H1 (cell line): Measurements from ENCODE around the gene RAB34. TPM values are rescaled to one million over a fixed set of nuclear protein-coding genes. Genes with fewer than 3 reads are reported as not detected.
"Not testable (repeated sequence)": the region's sequence is repeated elsewhere in the genome, so short reads cannot be mapped to it uniquely, and the experiment has no call there.

Experiments used
- CTCF ChIA-PET: fragments of 300-600 bp; sonication (Branson Sonifier 250); formaldehyde crosslinking; loops from one replicate; lab custom pipeline; 2021; ENCODE audit not compliant: partially characterized antibody; lab: Charles Lee
- POLR2A ChIA-PET: fragments of 300-600 bp; sonication (Branson Sonifier 250); formaldehyde crosslinking; loops from one replicate; lab custom pipeline; 2021; ENCODE audit warnings: inconsistent platforms; ENCODE audit not compliant: partially characterized antibody; lab: Charles Lee
- DNase-seq, 2 experiments: peaks; one replicate each; pipeline versions ENCODE4 v3.0.0 to v3.0.0-alpha.2; 2010 to 2022; ENCODE audit warnings: low spot score in 2 of 2, low read depth in 1 of 2, mixed read lengths in 1 of 2
- FAIRE-seq: peaks from 2 replicates; lab custom pipeline; 2011; peaks lifted over from hg19 to GRCh38; lab: Jason Lieb, UNC
- H2AFZ ChIP-seq: 2 replicates; pipeline ENCODE4 v1.8.1; 2012; ENCODE audit warnings: low read length, inconsistent platforms
- H2AK5ac ChIP-seq: 2 replicates; pipeline ENCODE4 v1.6.1; 2013; ENCODE audit warnings: low read depth, low read length
- H2BK120ac ChIP-seq: replicated peaks from 2 replicates; pipeline ENCODE3; 2013; ENCODE audit warnings: low read depth, low read length, inconsistent platforms
- H2BK12ac ChIP-seq: 2 replicates; pipeline ENCODE4 v1.6.1; 2013; ENCODE audit warnings: low read depth, low read length
- H2BK15ac ChIP-seq: 2 replicates; pipeline ENCODE4 v1.6.1; 2013; ENCODE audit warnings: low read length
- H2BK20ac ChIP-seq: 2 replicates; pipeline ENCODE4 v1.6.1; 2013; ENCODE audit warnings: low read length
- H2BK5ac ChIP-seq: 2 replicates; pipeline ENCODE4 v1.6.1; 2013; ENCODE audit warnings: low read depth, low read length
- H3K14ac ChIP-seq: 2 replicates; pipeline ENCODE4 v1.6.1; 2013; ENCODE audit warnings: inconsistent platforms; ENCODE audit not compliant: insufficient read length
- H3K18ac ChIP-seq: 2 replicates; pipeline ENCODE4 v1.6.1; 2013; ENCODE audit warnings: low read length; ENCODE audit errors: extremely low read depth
- H3K23ac ChIP-seq: 2 replicates; pipeline ENCODE4 v1.6.1; 2013; ENCODE audit warnings: inconsistent platforms; ENCODE audit not compliant: insufficient read length
- H3K23me2 ChIP-seq: 2 replicates; pipeline ENCODE4 v1.6.1; 2013; ENCODE audit warnings: low read depth, low read length
- H3K27ac ChIP-seq: 2 replicates; pipeline ENCODE4 v1.6.1; 2011; ENCODE audit warnings: low read depth, low read length, inconsistent platforms
- H3K27me3 ChIP-seq, 4 experiments: replicated peaks in 1 of 4; 1 replicate in 1 of 4; 2 replicates in 3 of 4; pipeline versions ENCODE4 v1.6.1 to v1.8.1; 2011 to 2013; ENCODE audit warnings: low read length in 3 of 4, mild to moderate bottlenecking in 3 of 4, inconsistent platforms in 2 of 4, mixed read lengths in 2 of 4, moderate library complexity in 1 of 4; ENCODE audit not compliant: control insufficient read depth in 3 of 4, insufficient read depth in 3 of 4; ENCODE audit errors: extremely low read depth in 1 of 4
- H3K36me3 ChIP-seq, 4 experiments: 2 replicates each; pipeline versions ENCODE4 v1.6.1 to v1.8.1; 2011 to 2013; ENCODE audit warnings: mild to moderate bottlenecking in 4 of 4, low read length in 3 of 4, moderate library complexity in 2 of 4, control low read depth in 1 of 4, inconsistent platforms in 1 of 4; ENCODE audit not compliant: insufficient read depth in 4 of 4, control insufficient read depth in 2 of 4
- H3K4ac ChIP-seq: replicated peaks from 2 replicates; pipeline ENCODE3; 2013; ENCODE audit warnings: low read length, low read depth, mixed read lengths, inconsistent platforms; ENCODE audit not compliant: insufficient read length
- H3K4me1 ChIP-seq, 4 experiments: replicated peaks in 1 of 4; 1 replicate in 1 of 4; 2 replicates in 3 of 4; pipeline versions ENCODE4 v1.6.1 to v1.8.1; 2011 to 2013; ENCODE audit warnings: low read length in 3 of 4, inconsistent platforms in 2 of 4, mixed read lengths in 1 of 4; ENCODE audit not compliant: insufficient read depth in 4 of 4, control insufficient read depth in 3 of 4
- H3K4me2 ChIP-seq, 2 experiments: 2 replicates each; pipeline versions ENCODE4 v1.6.1 to v1.8.1; 2011 to 2013; ENCODE audit warnings: low read depth in 2 of 2, low read length in 2 of 2, control low read depth in 1 of 2, inconsistent platforms in 1 of 2, mild to moderate bottlenecking in 1 of 2; ENCODE audit not compliant: insufficient read depth in 1 of 2
- H3K4me3 ChIP-seq, 4 experiments: fragments of 200-600, 300-600 bp in 1 of 4; sonication (generic), shearing (Covaris generic), sonication (Bioruptor Twin) in 1 of 4; 2 replicates each; pipeline versions ENCODE4 v1.5.1 to v1.8.1; 2011 to 2016; ENCODE audit warnings: low read length in 4 of 4, low read depth in 3 of 4, control low read depth in 2 of 4, inconsistent platforms in 2 of 4, mild to moderate bottlenecking in 2 of 4, mixed read lengths in 1 of 4, moderate library complexity in 1 of 4; ENCODE audit not compliant: insufficient read depth in 2 of 4; ENCODE audit errors: extremely low read depth in 1 of 4
- H3K56ac ChIP-seq: replicated peaks from 2 replicates; pipeline ENCODE3; 2013; ENCODE audit warnings: low read depth, mild to moderate bottlenecking, mixed read lengths, low read length, inconsistent platforms; ENCODE audit not compliant: insufficient read length
- H3K79me1 ChIP-seq: 2 replicates; pipeline ENCODE4 v1.6.1; 2013; ENCODE audit warnings: low read depth, low read length, control low read depth
- H3K79me2 ChIP-seq, 2 experiments: 2 replicates each; pipeline versions ENCODE4 v1.6.1 to v1.8.1; 2012 to 2013; ENCODE audit warnings: low read length in 2 of 2, mild to moderate bottlenecking in 2 of 2, inconsistent platforms in 1 of 2; ENCODE audit not compliant: insufficient read depth in 2 of 2, control insufficient read depth in 1 of 2
- H3K9ac ChIP-seq, 4 experiments: replicated peaks in 1 of 4; 1 replicate in 1 of 4; 2 replicates in 3 of 4; pipeline versions ENCODE4 v1.6.1 to v1.8.1; 2011 to 2013; ENCODE audit warnings: low read depth in 3 of 4, low read length in 3 of 4, control low read depth in 2 of 4, mild to moderate bottlenecking in 2 of 4, moderate library complexity in 2 of 4, inconsistent platforms in 1 of 4; ENCODE audit errors: extremely low read depth in 1 of 4
- H3K9me3 ChIP-seq, 2 experiments: 2 replicates each; pipeline versions ENCODE4 v1.6.1 to v1.8.1; 2012 to 2013; ENCODE audit warnings: mild to moderate bottlenecking in 2 of 2, moderate library complexity in 2 of 2, control low read depth in 1 of 2, inconsistent platforms in 1 of 2, low read depth in 1 of 2, low read length in 1 of 2, mixed read lengths in 1 of 2; ENCODE audit not compliant: insufficient read depth in 2 of 2
- H4K20me1 ChIP-seq, 2 experiments: replicated peaks in 1 of 2; 2 replicates each; pipeline versions ENCODE3 to v1.8.1; 2011 to 2013; ENCODE audit warnings: inconsistent platforms in 2 of 2, low read length in 2 of 2, mild to moderate bottlenecking in 1 of 2; ENCODE audit not compliant: insufficient read depth in 2 of 2, control insufficient read depth in 1 of 2
- H4K5ac ChIP-seq: 2 replicates; pipeline ENCODE4 v1.6.1; 2013; ENCODE audit warnings: low read length, low read depth, mixed read lengths, inconsistent platforms; ENCODE audit not compliant: insufficient read length
- H4K8ac ChIP-seq: 2 replicates; pipeline ENCODE4 v1.8.0; 2013; ENCODE audit warnings: mild to moderate bottlenecking, moderate library complexity, low read length, inconsistent platforms; ENCODE audit not compliant: insufficient read depth; ENCODE audit errors: extremely low read depth
- H4K91ac ChIP-seq: replicated peaks from 2 replicates; pipeline ENCODE3; 2013; ENCODE audit warnings: low read length, mixed read lengths, inconsistent platforms; ENCODE audit not compliant: insufficient read length
- WGBS, 2 experiments: shearing (Covaris generic) in 1 of 2; methylation state at CpG; one replicate each; pipeline versions ENCODE4 v1.1.6 to v1.1.7; 2013 to 2015; ENCODE audit warnings: low lambda C conversion rate in 2 of 2, mixed read lengths in 2 of 2, inconsistent platforms in 1 of 2, low coverage in 1 of 2, missing lambda C conversion rate in 1 of 2; ENCODE audit not compliant: insufficient replicate concordance in 2 of 2, insufficient coverage in 1 of 2, insufficient read length in 1 of 2; ENCODE audit errors: extremely low coverage in 1 of 2, missing lambda C conversion rate in 1 of 2; 5-methylcytosine and 5-hydroxymethylcytosine counted together
- polyA plus RNA-seq, 7 experiments: library from polyadenylated mRNA; depleted of rRNA in 3 of 7; stranded (reverse) in 5 of 7; unstranded in 2 of 7; fragments of >200 nt in 5 of 7; fragments of 200-250 nt in 2 of 7; gene quantifications; 1 replicate in 5 of 7; 2 replicates in 1 of 7; 4 replicates in 1 of 7; pipeline versions ENCODE4 v1.2.1 to v1.2.3, GENCODE V29; 2011 to 2013; ENCODE audit warnings: missing spikeins in 2 of 7, mixed read lengths in 2 of 7
- total RNA-seq: library from RNA; stranded (reverse); fragmentation: NEBNext Ultra II Directional; extraction: Animal tissue kit (Norgen Biotek cat#: 25700); gene quantifications from 2 replicates; pipeline ENCODE4 v1.2.1, GENCODE V29; 2021

Gene RAB34
- total and polyA plus RNA-seq, 2 of the 8 experiments (the other 6 are each of a cell fraction or from before 2014, with no cell fraction given), result 237 to 305 TPM

- not testable (repeated sequence) for FAIRE-seq, H3K4me1 ChIP-seq, H3K4me2 ChIP-seq, H2BK15ac ChIP-seq, H2BK12ac ChIP-seq, H4K8ac ChIP-seq, H2BK20ac ChIP-seq, H4K20me1 ChIP-seq, H3K27ac ChIP-seq, DNase-seq, H3K56ac ChIP-seq, H3K4me3 ChIP-seq, H3K14ac ChIP-seq, H3K23me2 ChIP-seq, H2BK120ac ChIP-seq, H3K4ac ChIP-seq, H3K79me2 ChIP-seq, H3K9ac ChIP-seq, H3K79me1 ChIP-seq, H2BK5ac ChIP-seq, H2AFZ ChIP-seq, H2AK5ac ChIP-seq, H3K23ac ChIP-seq, H3K27me3 ChIP-seq, H3K18ac ChIP-seq, H3K9me3 ChIP-seq, H4K5ac ChIP-seq, H4K91ac ChIP-seq
- 79% methylated on average over 5 of the region's 8 CpGs; no CpG with 5 or more reads in 1 of the 2 experiments for WGBS, 2 experiments
- ChIA-PET CTCF (interaction anchor here (1.4 to 16.9 kb wide), 4 partner anchors 10 to 143 kb away, joined by 4 to 316 read pairs (median 8); partner anchors contain the start of gene TLCD1), POLR2A (interaction anchor here (1.2 to 17.6 kb wide), 2 partner anchors 10 to 11 kb away, joined by 7 to 813 read pairs; partner anchors contain the start of gene TRAF4)
- H3K36me3 ChIP-seq, result peaks cover 9 to 17% (median 13%) of the 10 kb centered on the region in 4 experiments; a peak in 6 of 8 replicates
These were observed 18.5 kb upstream of the RAB34 start for GRCh38 chr17:28735913-28736769.
